Adrenal gland (tissue), 12 donors: Measurements from ENCODE around the gene BCL2L11. TPM values are rescaled to one million over a fixed set of nuclear protein-coding genes. Genes with fewer than 3 reads are reported as not detected.

Source experiments
- DNase-seq, 7 donors: peaks; one replicate each; pipeline ENCODE4 v3.0.0-alpha.2; 2019 to 2020
- H3K27ac ChIP-seq, 5 donors: fragments of 200-600 bp; sonication (generic) in 4 of 5; 1 replicate in 3 of 5; 2 replicates in 2 of 5; pipeline versions ENCODE4 v1.5.1 to v1.8.0; 2016 to 2020; ENCODE audit warnings: mild to moderate bottlenecking in 1 of 5
- H3K27me3 ChIP-seq: fragments of 200-600 bp; 2 replicates; pipeline ENCODE4 v1.8.0; 2021
- H3K36me3 ChIP-seq, 2 donors: fragments of 200-600 bp; replicated peaks in 1 of 2; 1 replicate in 1 of 2; 2 replicates in 1 of 2; pipeline versions ENCODE4 v1.5.1 to v1.8.0; 2018 to 2022
- H3K4me1 ChIP-seq, 2 donors: fragments of 200-600 bp; replicated peaks in 1 of 2; 1 replicate in 1 of 2; 2 replicates in 1 of 2; pipeline versions ENCODE4 v1.5.1 to v1.8.0; 2018 to 2021
- H3K4me3 ChIP-seq, 4 donors: fragments of 200-600 bp; sonication (generic) in 3 of 4; one replicate each; pipeline ENCODE4 v1.5.1; 2016 to 2018
- H3K9me3 ChIP-seq, 3 donors: fragments of 200-600 bp; sonication (generic) in 1 of 3; replicated peaks in 1 of 3; 1 replicate in 2 of 3; 2 replicates in 1 of 3; pipeline versions ENCODE4 v1.5.1 to v1.8.0; 2016 to 2021
- CTCF ChIP-seq, 6 experiments: fragments of 450-650 bp in 4 of 6; fragments of 200-600 bp in 2 of 6; sonication (generic) in 1 of 6; IDR thresholded peaks; 1 replicate in 5 of 6; 2 replicates in 1 of 6; pipeline versions ENCODE4 v1.5.1 to v1.8.0; 2016 to 2021; ENCODE audit warnings: antibody characterized with exemption in 6 of 6, mild to moderate bottlenecking in 2 of 6, moderate library complexity in 1 of 6
- POLR2A ChIP-seq, 2 donors: fragments of 450-650 bp; IDR thresholded peaks; one replicate each; pipeline ENCODE4 v1.6.1; 2017; ENCODE audit warnings: antibody characterized with exemption in 2 of 2, mild to moderate bottlenecking in 2 of 2, moderate library complexity in 1 of 2
- WGBS, 4 donors: extraction: QIAGEN DNeasy Blood & Tissue Kit in 2 of 4; methylation state at CpG; one replicate each; pipeline versions ENCODE4 v1.1.5 to v1.1.7; 2013 to 2017; 5-methylcytosine and 5-hydroxymethylcytosine counted together
- intact Hi-C, 2 donors: fragments of 100-400 bp; cut with DNase I; formaldehyde crosslinking; loops; one replicate each; pipeline versions ENCODE4 v1.14.1 to v1.15.0; 2022 to 2023
- polyA plus RNA-seq, 3 donors: library from polyadenylated mRNA; stranded (reverse); fragments of 200-250 nt in 2 of 3; fragments of 350-450 nt in 1 of 3; fragmentation: Illumina TruSeq in 1 of 3; extraction: RNeasy Lipid Tissue Mini Kit (QIAGEN cat#74804) in 1 of 3; gene quantifications; one replicate each; pipeline ENCODE4 v1.2.3, GENCODE V29; 2013 to 2014
- total RNA-seq, 9 donors: library from RNA; depleted of rRNA in 4 of 9; stranded (reverse); fragments of >200 nt in 4 of 9; fragments of 120-200 nt in 1 of 9; fragmentation: NEBNext Ultra II Directional in 1 of 9; extraction: Animal tissue kit (Norgen Biotek cat#: 25700) in 1 of 9; gene quantifications; one replicate each; pipeline versions ENCODE4 v1.1.0 to v1.2.4, GENCODE V29; 2013 to 2023
- donor health status: healthy with polysubstance abuse.
- donor health status: Bipolar disorder and iron deficiency.
- donor health status: DM: yes; HTN: yes; CAD: no.
- donor health status: DM: no; HTN: no; CAD: no.
- donor health status: DM: no; HTN: no; CAD: no.
- donor health status: DM: yes; HTN: yes; CAD: no.

Gene BCL2L11
- total and polyA plus RNA-seq, 12 donors = 2.5 to 165 (median 15.7) TPM

DNA sequence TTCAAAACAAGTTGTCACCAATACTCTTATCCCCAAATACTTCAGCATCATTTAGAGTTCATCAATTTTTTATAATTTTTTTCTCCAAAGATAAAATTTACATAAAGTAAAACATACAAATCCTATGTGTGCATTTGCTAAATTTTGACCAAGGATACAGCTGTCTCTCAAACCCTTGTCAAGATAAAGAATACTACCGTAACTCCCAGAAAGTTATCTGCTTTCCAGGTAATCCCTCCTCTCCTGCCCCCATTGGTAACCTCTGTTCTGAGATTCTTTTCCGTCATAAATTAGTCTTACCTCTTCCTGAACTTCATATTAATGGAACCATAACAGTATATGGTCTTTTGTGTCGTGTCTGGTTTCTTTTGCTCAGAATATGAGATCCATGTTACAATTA lies 49.2 kb downstream of the BCL2L11 start:
- no peak overlapping the region for H3K27ac ChIP-seq
- WGBS, 4 donors = 88 to 92% (median 90%) methylated on average over 3 of the region's 3 CpGs
- intact Hi-C loops = no loop called here

GRCh38 chr2:111171337-111171930 lies 50.7 kb downstream of the BCL2L11 start:
- H3K4me1 ChIP-seq = peaks cover 0 to 18% of the 10 kb centered on the region in 2 donors
- intact Hi-C loops = no loop called here
- TF ChIP-seq CTCF (IDR thresholded peaks at IDR 0.05) (no peak), POLR2A (IDR thresholded peaks at IDR 0.05) (no peak)
- DNase-seq = no peak
- H3K4me3 ChIP-seq = no peak overlapping the region
- no peaks in the 10 kb centered on the region for H3K27me3 ChIP-seq
- H3K36me3 ChIP-seq = no peaks in the 10 kb centered on the region
- 67 to 73% (median 69%) methylated on average over 8 to 10 of the region's 10 CpGs for WGBS, 4 donors
- no peaks in the 10 kb centered on the region for H3K9me3 ChIP-seq
- no peak overlapping the region for H3K27ac ChIP-seq

More for the DNA sequence above, 49.2 kb downstream of the BCL2L11 start:
- Histone ChIP-seq H3K4me3 (no peak overlapping the region), H3K4me1 (peaks cover 0 to 11% of the 10 kb centered on the region in 2 donors), H3K27me3 (no peaks in the 10 kb centered on the region), H3K9me3 (no peaks in the 10 kb centered on the region), H3K36me3 (peaks cover 0 to 6% of the 10 kb centered on the region in 2 donors)
- TF ChIP-seq POLR2A (IDR thresholded peaks at IDR 0.05) = no peak
- no peak for TF ChIP-seq CTCF (IDR thresholded peaks at IDR 0.05)
- DNase-seq = no peak

GRCh38 chr2:111172666-111173065 lies 52.0 kb downstream of the BCL2L11 start:
- intact Hi-C loops = no loop called here
- Histone ChIP-seq H3K36me3 (no peaks in the 10 kb centered on the region), H3K27ac (no peak overlapping the region), H3K4me3 (no peak overlapping the region), H3K4me1 (peaks cover 0 to 19% of the 10 kb centered on the region in 2 donors), H3K27me3 (no peaks in the 10 kb centered on the region), H3K9me3 (no peaks in the 10 kb centered on the region)
- WGBS, 4 donors = 87 to 96% (median 95%) methylated on average over 4 to 5 of the region's 5 CpGs
- DNase-seq = no peak
- no peak for TF ChIP-seq CTCF (IDR thresholded peaks at IDR 0.05)

DNA sequence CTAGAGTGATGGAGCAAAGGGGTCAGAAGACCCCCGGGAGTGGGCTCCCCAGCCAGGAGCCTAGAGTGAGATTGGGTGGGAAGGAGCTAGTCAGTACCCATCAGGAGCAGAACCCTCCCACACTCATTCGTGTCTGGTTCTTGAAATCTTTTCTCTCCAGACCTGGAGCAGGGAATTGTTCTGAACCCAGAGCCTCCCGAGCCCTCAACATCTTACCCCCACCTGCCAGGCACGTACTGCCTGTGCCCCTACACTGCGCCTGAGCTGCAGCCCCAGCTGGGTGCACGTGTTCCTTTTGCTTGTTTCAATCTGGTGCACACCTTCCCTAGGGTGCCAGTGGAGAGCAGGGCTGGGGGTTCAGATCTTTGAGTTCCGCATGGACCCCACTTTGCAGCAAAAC lies 52.6 kb downstream of the BCL2L11 start:
- Histone ChIP-seq H3K27me3 (no peaks in the 10 kb centered on the region), H3K36me3 (no peaks in the 10 kb centered on the region), H3K4me3 (no peak overlapping the region), H3K27ac (no peak overlapping the region), H3K9me3 (no peaks in the 10 kb centered on the region), H3K4me1 (peaks cover 0 to 15% of the 10 kb centered on the region in 2 donors)
- no peak for DNase-seq
- WGBS, 4 donors = 94 to 95% (median 94%) methylated on average over 6 to 7 of the region's 7 CpGs
- intact Hi-C loops = no loop called here
- TF ChIP-seq POLR2A (IDR thresholded peaks at IDR 0.05) (no peak), CTCF (IDR thresholded peaks at IDR 0.05) (no peak)
